ENCODE data around the gene SORCS1. TPM values are rescaled to one million over a fixed set of nuclear protein-coding genes. Genes with fewer than 3 reads are reported as not detected.

Gene SORCS1
- total and polyA plus RNA-seq, 2 of the 8 experiments (the other 6 are each of a cell fraction or from before 2014, with no cell fraction given), result 4.1 to 4.6 TPM

- Histone ChIP-seq H2AK5ac (ENCODE audit: low read depth, low read length) (no peak overlapping the region), H3K36me3 (ENCODE audit: control insufficient read depth in 2 of 4, insufficient read depth in 4 of 4, low read length in 3 of 4) (no peaks in the 10 kb centered on the region), H3K14ac (ENCODE audit: insufficient read length) (no peak overlapping the region), H4K5ac (ENCODE audit: insufficient read length, low read depth, low read length) (no peak overlapping the region), H4K8ac (ENCODE audit: extremely low read depth, insufficient read depth, low read length) (no peak overlapping the region), H3K79me1 (ENCODE audit: low read depth, low read length) (no peaks in the 10 kb centered on the region), H3K18ac (ENCODE audit: extremely low read depth, low read length) (no peak overlapping the region), H2AFZ (ENCODE audit: low read length) (peak overlapping the region; percentile 7; the same call in 1 of the 2 replicates), H4K91ac (replicated peaks; ENCODE audit: insufficient read length, low read length) (no peak overlapping the region), H3K4ac (replicated peaks; ENCODE audit: insufficient read length, low read depth, low read length) (no peak overlapping the region), H3K9ac (replicated peaks in 1 of 4; ENCODE audit: extremely low read depth in 1 of 4, low read depth in 3 of 4, low read length in 3 of 4) (no peak overlapping the region), H3K79me2 (ENCODE audit: control insufficient read depth in 1 of 2, insufficient read depth in 2 of 2, low read length in 2 of 2) (no peaks in the 10 kb centered on the region), H3K27me3 (replicated peaks in 1 of 4; ENCODE audit: control insufficient read depth in 3 of 4, extremely low read depth in 1 of 4, insufficient read depth in 3 of 4, low read length in 3 of 4) (no peaks in the 10 kb centered on the region), H3K9me3 (ENCODE audit: insufficient read depth in 2 of 2, low read depth in 1 of 2, low read length in 1 of 2) (no peaks in the 10 kb centered on the region), H3K4me3 (ENCODE audit: extremely low read depth in 1 of 4, insufficient read depth in 2 of 4, low read depth in 3 of 4, low read length in 4 of 4) (no peak overlapping the region), H2BK120ac (replicated peaks; ENCODE audit: low read depth, low read length) (no peak overlapping the region), H4K20me1 (replicated peaks in 1 of 2; ENCODE audit: control insufficient read depth in 1 of 2, insufficient read depth in 2 of 2, low read length in 2 of 2) (no peaks in the 10 kb centered on the region), H2BK20ac (ENCODE audit: low read length) (no peak overlapping the region), H3K23me2 (ENCODE audit: low read depth, low read length) (no peaks in the 10 kb centered on the region; the same call in 1 of the 2 replicates), H2BK12ac (ENCODE audit: low read depth, low read length) (no peak overlapping the region), H2BK15ac (ENCODE audit: low read length) (no peak overlapping the region), H3K56ac (replicated peaks; ENCODE audit: insufficient read length, low read depth, low read length) (no peak overlapping the region), H3K4me1 (replicated peaks in 1 of 4; ENCODE audit: control insufficient read depth in 3 of 4, insufficient read depth in 4 of 4, low read length in 3 of 4) (peaks cover 0 to 10% (median 2%) of the 10 kb centered on the region in 4 experiments; a peak in 1 of 7 replicates), H2BK5ac (ENCODE audit: low read depth, low read length) (no peak overlapping the region), H3K4me2 (ENCODE audit: insufficient read depth in 1 of 2, low read depth in 2 of 2, low read length in 2 of 2) (peak overlapping the region in 1 of 2 experiments; percentile 28; a peak in 1 of 4 replicates), H3K23ac (ENCODE audit: insufficient read length) (no peak overlapping the region), H3K27ac (ENCODE audit: low read depth, low read length) (no peak overlapping the region)
- TF ChIP-seq NRF1 (IDR thresholded peaks at IDR 0.05; ENCODE audit: low read depth, low read length) (no peak), JUND (IDR thresholded peaks at IDR 0.05; ENCODE audit: low read length) (peak; percentile 87; the same call in 1 of the 2 replicates)
- DNase-seq (ENCODE audit: low read depth in 1 of 2, low spot score in 2 of 2), result peak in 1 of 2 experiments; percentile 70
- ChIA-PET POLR2A (ENCODE audit: partially characterized antibody) (no interaction called here), CTCF (ENCODE audit: partially characterized antibody) (interaction anchor here (0.9 to 2.1 kb wide), 3 partner anchors 9 to 156 kb away, joined by 3 to 6 read pairs (median 3); no protein-coding TSS in a partner anchor)
- FAIRE-seq, result peak; percentile 80
- 31% methylated on average over 9 of the region's 9 CpGs; no CpG with 5 or more reads in 1 of the 2 experiments for WGBS, 2 experiments (ENCODE audit: extremely low coverage in 1 of 2, insufficient coverage in 1 of 2, insufficient read length in 1 of 2, insufficient replicate concordance in 2 of 2, low coverage in 1 of 2, low lambda C conversion rate in 2 of 2, missing lambda C conversion rate in 1 of 2)
Observed at GRCh38 chr10:106577266-106577665, 587.2 kb downstream of the SORCS1 start.
